Measurements from ENCODE around the gene VEGFA. TPM values are rescaled to one million over a fixed set of nuclear protein-coding genes. Genes with fewer than 3 reads are reported as not detected.

Gene VEGFA
- polyA plus RNA-seq (7.3 and 7.4 TPM in 2 replicates), polyA minus RNA-seq (4.1 and 4.9 TPM in 2 replicates)

DNA sequence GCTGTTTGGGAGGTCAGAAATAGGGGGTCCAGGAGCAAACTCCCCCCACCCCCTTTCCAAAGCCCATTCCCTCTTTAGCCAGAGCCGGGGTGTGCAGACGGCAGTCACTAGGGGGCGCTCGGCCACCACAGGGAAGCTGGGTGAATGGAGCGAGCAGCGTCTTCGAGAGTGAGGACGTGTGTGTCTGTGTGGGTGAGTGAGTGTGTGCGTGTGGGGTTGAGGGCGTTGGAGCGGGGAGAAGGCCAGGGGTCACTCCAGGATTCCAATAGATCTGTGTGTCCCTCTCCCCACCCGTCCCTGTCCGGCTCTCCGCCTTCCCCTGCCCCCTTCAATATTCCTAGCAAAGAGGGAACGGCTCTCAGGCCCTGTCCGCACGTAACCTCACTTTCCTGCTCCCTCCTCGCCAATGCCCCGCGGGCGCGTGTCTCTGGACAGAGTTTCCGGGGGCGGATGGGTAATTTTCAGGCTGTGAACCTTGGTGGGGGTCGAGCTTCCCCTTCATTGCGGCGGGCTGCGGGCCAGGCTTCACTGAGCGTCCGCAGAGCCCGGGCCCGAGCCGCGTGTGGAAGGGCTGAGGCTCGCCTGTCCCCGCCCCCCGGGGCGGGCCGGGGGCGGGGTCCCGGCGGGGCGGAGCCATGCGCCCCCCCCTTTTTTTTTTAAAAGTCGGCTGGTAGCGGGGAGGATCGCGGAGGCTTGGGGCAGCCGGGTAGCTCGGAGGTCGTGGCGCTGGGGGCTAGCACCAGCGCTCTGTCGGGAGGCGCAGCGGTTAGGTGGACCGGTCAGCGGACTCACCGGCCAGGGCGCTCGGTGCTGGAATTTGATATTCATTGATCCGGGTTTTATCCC lies at the start of gene VEGFA:
VEGFA (plus strand) TSS at position 686 of the 846 bp plus-strand sequence.
- peaks cover 13% of the 10 kb centered on the region for H3K79me2 ChIP-seq (replicated peaks; ENCODE audit: insufficient read depth, low read length)
- peak within 1 kb of the TSS; percentile 43 for H3K9ac ChIP-seq (ENCODE audit: low read length)
- peaks cover 27% of the 10 kb centered on the region for H3K27me3 ChIP-seq (ENCODE audit: insufficient read depth, low read depth, low read length)
- H2AFZ ChIP-seq (ENCODE audit: low read depth, low read length): no peak within 1 kb of the TSS
- H3K4me2 ChIP-seq (ENCODE audit: low read length): peak within 1 kb of the TSS; percentile 66
- H3K36me3 ChIP-seq (ENCODE audit: insufficient read depth, low read length): no peaks in the 10 kb centered on the region
- H3K4me3 ChIP-seq (ENCODE audit: low read length): peak within 1 kb of the TSS; percentile 67
- H3K27ac ChIP-seq (ENCODE audit: low read length): no peak within 1 kb of the TSS
- TF ChIP-seq SMC3 (conservative IDR thresholded peaks at IDR 0.05; ENCODE audit: poor library complexity) (peak; percentile 97), TAF1 (IDR thresholded peaks at IDR 0.05; ENCODE audit: low read depth) (no peak), MXI1 (conservative IDR thresholded peaks at IDR 0.05; ENCODE audit: poor library complexity, severe bottlenecking) (peak; percentile 71), EP300 (conservative IDR thresholded peaks at IDR 0.05; ENCODE audit: poor library complexity, severe bottlenecking) (peak; percentile 13), RAD21 (conservative IDR thresholded peaks at IDR 0.05) (peak; percentile 99)
- TF ChIP-seq, protein P1, sequence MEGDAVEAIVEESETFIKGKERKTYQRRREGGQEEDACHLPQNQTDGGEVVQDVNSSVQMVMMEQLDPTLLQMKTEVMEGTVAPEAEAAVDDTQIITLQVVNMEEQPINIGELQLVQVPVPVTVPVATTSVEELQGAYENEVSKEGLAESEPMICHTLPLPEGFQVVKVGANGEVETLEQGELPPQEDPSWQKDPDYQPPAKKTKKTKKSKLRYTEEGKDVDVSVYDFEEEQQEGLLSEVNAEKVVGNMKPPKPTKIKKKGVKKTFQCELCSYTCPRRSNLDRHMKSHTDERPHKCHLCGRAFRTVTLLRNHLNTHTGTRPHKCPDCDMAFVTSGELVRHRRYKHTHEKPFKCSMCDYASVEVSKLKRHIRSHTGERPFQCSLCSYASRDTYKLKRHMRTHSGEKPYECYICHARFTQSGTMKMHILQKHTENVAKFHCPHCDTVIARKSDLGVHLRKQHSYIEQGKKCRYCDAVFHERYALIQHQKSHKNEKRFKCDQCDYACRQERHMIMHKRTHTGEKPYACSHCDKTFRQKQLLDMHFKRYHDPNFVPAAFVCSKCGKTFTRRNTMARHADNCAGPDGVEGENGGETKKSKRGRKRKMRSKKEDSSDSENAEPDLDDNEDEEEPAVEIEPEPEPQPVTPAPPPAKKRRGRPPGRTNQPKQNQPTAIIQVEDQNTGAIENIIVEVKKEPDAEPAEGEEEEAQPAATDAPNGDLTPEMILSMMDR (IDR thresholded peaks at IDR 0.05; ENCODE audit: poor library complexity, severe bottlenecking): peak; percentile 98
- no peaks in the 10 kb centered on the region for H3K9me2 ChIP-seq (ENCODE audit: insufficient read depth, low read length)
- H3F3A ChIP-seq (ENCODE audit: insufficient read depth, low read length, poor library complexity, severe bottlenecking): no peaks in the 10 kb centered on the region
- no peaks in the 10 kb centered on the region for H4K20me1 ChIP-seq (ENCODE audit: insufficient read depth)
- H3K9me3 ChIP-seq (ENCODE audit: low read length): no peaks in the 10 kb centered on the region

DNA sequence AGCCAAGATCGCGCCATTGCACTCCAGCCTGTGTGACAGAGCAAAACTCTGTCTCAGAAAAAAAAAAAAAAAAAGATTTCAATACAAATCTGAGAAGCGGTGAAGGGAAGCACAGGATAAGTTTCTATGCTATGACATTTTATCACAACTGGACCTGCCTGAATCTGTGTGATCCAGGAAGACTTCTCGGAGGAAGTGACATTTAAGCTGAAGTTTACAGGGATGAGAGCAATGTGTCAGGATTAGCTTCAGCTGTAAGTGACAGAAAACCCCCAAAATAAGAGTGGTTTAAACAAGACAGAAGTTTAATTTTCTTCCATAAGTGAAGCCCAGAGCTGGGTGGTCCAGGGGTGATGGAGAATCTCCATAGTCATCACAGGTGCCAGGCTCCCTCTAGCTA lies 49.0 kb upstream of the VEGFA start:
- Histone ChIP-seq H3K9ac (ENCODE audit: low read length) (no peak overlapping the region), H3F3A (ENCODE audit: insufficient read depth, low read length, poor library complexity, severe bottlenecking) (no peaks in the 10 kb centered on the region), H3K27me3 (ENCODE audit: insufficient read depth, low read depth, low read length) (no peaks in the 10 kb centered on the region), H3K4me2 (ENCODE audit: low read length) (no peak overlapping the region), H4K20me1 (ENCODE audit: insufficient read depth) (no peaks in the 10 kb centered on the region), H3K9me3 (ENCODE audit: low read length) (no peaks in the 10 kb centered on the region), H3K9me2 (ENCODE audit: insufficient read depth, low read length) (no peaks in the 10 kb centered on the region), H2AFZ (ENCODE audit: low read depth, low read length) (no peak overlapping the region), H3K27ac (ENCODE audit: low read length) (no peak overlapping the region), H3K79me2 (replicated peaks; ENCODE audit: insufficient read depth, low read length) (no peaks in the 10 kb centered on the region), H3K36me3 (ENCODE audit: insufficient read depth, low read length) (no peaks in the 10 kb centered on the region), H3K4me3 (ENCODE audit: low read length) (no peak overlapping the region)
- TF ChIP-seq TAF1 (IDR thresholded peaks at IDR 0.05; ENCODE audit: low read depth) (no peak), RAD21 (conservative IDR thresholded peaks at IDR 0.05) (no peak), SMC3 (conservative IDR thresholded peaks at IDR 0.05; ENCODE audit: poor library complexity) (no peak), POLR2AphosphoS5 (IDR thresholded peaks at IDR 0.05) (no peak), EZH2 (IDR thresholded peaks at IDR 0.05; ENCODE audit: borderline replicate concordance, insufficient read depth, low read length, poor library complexity, severe bottlenecking) (no peak), EP300 (conservative IDR thresholded peaks at IDR 0.05; ENCODE audit: poor library complexity, severe bottlenecking) (no peak), MXI1 (conservative IDR thresholded peaks at IDR 0.05; ENCODE audit: poor library complexity, severe bottlenecking) (no peak)
- TF ChIP-seq, protein P1 (IDR thresholded peaks at IDR 0.05; ENCODE audit: poor library complexity, severe bottlenecking): no peak
- TF ChIP-seq, protein P2, sequence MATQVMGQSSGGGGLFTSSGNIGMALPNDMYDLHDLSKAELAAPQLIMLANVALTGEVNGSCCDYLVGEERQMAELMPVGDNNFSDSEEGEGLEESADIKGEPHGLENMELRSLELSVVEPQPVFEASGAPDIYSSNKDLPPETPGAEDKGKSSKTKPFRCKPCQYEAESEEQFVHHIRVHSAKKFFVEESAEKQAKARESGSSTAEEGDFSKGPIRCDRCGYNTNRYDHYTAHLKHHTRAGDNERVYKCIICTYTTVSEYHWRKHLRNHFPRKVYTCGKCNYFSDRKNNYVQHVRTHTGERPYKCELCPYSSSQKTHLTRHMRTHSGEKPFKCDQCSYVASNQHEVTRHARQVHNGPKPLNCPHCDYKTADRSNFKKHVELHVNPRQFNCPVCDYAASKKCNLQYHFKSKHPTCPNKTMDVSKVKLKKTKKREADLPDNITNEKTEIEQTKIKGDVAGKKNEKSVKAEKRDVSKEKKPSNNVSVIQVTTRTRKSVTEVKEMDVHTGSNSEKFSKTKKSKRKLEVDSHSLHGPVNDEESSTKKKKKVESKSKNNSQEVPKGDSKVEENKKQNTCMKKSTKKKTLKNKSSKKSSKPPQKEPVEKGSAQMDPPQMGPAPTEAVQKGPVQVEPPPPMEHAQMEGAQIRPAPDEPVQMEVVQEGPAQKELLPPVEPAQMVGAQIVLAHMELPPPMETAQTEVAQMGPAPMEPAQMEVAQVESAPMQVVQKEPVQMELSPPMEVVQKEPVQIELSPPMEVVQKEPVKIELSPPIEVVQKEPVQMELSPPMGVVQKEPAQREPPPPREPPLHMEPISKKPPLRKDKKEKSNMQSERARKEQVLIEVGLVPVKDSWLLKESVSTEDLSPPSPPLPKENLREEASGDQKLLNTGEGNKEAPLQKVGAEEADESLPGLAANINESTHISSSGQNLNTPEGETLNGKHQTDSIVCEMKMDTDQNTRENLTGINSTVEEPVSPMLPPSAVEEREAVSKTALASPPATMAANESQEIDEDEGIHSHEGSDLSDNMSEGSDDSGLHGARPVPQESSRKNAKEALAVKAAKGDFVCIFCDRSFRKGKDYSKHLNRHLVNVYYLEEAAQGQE (IDR thresholded peaks at IDR 0.05; ENCODE audit: borderline replicate concordance): no peak

Data from neural cell (in vitro differentiated cells).